ENCODE data around the gene NCOR2.

Gene NCOR2

DNA sequence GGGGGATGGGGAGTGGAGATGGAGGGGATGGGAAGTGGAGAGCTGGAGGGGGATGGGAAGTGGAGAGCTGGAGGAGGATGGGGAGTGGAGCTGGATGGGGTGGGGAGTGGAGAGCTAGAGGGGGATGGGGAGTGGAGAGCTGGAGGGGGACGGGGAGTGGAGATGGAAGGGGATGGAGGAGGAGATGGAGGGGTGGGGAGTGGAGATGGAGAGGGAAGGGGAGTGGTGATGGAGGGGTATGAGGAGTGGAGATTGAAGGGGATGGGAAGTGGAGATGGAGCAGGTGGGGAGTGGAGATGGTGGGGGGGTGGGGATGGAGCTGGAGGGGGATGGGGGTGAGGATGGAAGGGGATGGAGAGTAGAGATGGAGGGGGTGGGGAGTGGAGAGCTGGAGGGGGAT is 26.1 kb downstream of the NCOR2 start:
- DNase-seq = no peak

DNA sequence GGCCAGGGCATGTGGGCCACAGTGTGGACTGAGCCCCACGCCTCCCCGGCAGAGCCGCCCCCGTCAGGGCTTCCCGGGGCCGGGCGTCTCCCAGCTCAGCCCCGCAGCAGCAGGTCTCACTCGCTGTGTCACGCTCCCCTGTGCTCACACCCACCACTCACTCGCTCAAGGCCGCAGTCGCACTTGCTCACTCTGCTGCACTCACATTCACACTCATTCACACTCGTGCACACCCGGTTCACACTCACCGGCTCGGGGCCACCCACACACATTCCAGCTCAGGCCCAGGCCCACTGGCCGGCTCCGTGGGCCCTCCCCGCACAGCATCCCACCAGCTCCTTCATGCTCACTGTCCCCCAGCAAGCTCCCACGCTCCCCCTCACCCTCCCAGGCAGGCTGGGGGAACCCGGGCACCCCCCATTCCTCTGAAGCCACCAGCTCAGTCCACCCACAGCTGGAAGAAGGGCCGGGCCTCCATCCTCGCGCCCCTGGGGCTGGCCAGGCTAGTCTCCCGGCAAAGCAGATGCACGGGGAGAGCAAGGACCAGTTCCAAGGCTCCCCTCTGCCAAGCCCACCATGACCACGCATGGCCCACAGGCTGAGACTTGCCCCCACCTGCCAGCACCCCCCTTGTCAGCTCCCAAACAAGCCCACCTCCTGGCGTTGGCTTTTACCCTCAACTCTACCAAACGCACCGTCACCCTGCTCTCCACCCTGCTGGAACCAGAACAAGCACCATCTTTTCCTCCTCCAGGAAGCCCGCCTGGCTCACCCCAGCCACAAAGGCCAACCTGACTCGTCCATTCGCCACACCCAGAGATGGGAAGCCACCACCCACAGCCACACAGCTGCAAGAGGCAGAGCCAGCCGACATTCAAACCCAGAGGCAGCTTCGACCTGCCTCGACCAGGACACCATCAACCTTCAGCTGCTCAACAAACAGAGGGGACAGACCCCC is 28.0 kb downstream of the NCOR2 start:
- no peak for DNase-seq

DNA sequence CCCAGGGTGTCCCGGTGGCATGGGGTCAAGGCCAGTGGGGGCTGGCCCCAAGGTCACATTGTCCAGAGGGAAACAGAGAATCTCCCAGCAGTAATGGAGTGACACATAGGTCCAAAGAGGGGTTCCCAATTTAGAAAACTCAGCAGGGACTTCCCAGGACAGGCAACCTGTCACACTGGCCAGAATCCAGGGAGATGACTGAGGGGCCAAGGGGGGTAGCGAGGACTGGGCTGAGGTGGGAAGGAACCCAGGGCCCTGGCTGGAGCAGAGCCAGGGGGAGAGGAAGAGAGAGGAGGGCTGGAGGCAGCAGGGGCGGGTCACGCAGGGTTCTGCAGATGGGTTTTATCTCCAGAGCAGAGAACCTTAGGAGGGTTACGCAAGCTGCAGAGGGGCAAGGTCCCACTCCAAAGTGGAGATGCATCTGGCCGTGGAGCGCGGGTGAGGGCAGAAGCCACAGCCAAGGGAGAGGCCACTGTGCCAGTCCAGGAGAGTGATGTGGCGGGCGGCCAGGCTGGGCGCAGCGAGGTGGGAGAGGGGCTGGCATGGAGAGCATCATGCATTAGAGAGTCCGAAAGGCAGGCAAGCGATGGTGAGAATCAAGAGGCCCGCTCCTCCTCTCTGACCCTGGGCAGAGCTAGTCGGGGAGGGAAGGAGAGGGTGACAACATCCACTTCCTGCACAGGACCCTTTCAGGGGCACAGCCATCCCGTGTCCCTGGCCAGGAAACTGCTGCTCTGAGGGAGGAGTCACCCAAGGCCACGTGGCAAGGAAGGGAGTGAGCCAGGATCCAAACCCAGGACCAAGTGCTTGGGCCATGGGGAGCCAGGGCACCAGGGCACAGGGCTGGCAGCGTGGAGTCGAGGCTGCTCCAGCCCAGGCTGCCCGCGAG is 29.0 kb downstream of the NCOR2 start:
- peak; percentile 18 for DNase-seq

DNA sequence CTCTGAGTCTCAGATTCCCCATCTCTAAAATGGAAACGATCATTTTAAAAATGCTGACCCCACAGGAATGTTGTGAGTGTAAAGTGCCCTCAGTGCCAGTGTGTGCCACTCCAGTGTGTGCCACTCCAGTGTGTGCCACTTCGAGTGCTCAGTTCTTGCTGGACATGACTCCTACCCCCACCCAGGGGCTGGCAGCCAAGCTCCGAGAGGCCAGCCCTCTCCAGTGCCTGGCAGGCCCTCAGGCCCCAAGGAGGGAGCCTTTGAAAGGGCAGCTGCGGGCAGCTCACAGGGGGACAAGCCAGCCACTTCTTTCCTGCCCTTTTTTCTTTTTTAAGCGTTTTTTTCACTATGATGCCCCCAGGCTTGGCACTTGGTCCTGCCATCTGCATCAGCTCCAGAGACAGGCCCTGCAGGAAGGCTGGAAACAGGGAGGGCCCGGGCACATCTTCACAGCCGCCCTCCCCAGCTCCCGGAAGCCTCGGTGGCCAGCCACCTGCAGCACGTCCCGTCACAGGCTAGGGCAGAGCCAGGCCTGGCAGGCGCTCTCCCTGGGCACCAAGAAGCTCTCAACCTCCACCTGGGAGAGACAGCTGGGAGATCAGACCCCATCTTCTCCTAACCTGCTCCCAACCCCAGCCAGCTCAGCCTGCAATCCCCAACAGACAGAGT is 29.8 kb downstream of the NCOR2 start:
- DNase-seq = no peak

DNA sequence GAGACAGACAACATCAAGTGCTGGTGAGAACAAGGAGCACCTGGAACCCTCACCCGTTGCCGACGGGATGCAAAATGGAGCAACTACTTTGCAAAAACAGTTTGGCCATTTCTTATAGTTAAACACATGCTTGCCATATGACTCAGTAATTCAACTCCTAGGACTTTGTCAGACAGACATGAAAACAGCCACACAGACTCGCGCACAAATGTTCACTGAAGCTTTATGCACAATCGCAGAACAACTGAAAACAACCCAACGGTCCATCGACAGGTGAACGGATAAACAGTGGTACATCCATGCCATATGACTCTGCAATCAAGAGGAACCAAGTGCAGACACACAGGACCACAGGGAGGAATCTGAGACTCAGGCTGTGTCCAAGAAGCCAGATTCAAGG is 30.8 kb downstream of the NCOR2 start:
- DNase-seq = no peak

DNA sequence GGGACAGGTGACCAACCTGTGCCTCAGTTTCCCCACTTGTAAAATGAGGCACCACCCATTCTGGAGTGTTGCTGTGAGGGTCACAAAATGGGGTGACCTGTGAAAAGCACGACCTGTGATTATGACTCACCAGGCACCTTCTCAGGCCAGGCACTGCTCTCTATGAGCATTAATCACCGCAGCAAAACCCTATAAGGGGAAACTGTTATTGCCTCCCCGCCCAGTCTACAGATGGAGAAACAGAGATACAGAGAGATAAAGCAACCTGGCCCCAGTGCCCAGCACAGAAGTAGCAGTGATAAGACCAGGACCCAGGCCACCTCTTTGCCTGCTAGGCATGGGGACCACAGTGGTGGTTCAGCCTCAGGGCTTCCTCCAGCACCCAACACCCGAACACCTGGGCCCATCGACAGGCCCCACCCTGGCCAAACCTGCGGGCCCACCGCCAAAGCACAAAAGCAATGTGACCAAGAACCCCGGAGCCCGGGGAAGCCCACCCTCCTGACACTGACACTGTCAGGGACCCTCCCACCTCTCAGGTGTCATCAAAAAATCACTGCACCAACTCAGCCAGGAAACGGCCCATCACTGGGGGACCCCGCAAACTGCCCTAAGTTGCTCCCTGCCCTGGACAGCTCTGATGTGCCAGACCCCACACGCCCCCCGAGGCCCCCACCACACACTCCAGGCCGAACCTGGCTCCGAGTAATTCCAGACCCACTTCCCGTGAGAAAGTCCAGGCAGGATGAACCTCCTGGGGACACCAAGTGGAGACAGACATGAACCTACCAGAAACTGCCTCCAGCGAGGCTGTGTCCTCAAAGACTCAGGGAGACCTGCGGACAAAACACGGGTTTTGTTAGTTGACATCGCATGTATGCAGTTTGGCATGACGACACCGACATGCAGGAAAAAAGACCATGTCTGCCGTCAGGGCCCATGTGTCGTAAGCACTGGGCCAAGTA is 32.4 kb downstream of the NCOR2 start:
- no peak for DNase-seq

DNA sequence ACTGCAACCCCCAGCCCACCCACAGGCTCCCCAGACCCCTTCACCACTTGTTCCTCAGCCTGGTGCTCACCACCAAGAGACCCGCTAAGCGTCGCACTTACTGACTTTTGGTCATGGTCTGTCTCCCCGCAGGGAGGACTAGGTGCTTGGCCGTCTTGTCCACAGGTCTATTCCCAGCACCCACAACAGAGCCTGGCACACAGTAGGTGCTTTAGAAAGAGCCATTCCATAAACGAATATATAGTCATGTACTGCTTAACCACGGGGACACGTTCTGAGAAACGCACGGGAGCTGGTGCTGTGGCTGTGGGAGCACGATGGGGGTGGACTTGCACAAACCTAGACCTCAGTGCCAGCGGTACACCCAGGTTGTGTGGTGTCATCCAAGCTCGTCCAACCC is 34.0 kb downstream of the NCOR2 start:
- DNase-seq = no peak

DNA sequence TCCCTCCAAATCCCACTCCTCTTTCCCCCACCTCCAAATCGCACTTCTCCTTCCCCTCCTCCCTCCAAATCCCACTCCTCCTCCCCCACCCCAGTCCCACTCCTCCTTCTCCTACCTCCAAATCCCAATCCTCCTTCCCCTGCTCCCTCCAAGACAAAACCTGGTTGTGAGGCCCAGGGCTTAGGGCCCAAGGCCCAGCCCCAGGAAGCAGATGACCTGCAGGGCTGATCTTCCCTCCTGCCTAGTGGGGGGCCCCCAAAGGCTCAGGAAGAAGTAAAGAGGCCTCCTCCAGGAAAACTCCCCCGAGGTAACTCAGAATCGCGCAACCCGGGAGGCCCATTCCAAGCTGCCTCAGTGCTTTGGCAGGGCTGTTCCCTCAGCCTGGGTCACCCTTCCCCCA is 34.4 kb downstream of the NCOR2 start:
- DNase-seq = no peak

DNA sequence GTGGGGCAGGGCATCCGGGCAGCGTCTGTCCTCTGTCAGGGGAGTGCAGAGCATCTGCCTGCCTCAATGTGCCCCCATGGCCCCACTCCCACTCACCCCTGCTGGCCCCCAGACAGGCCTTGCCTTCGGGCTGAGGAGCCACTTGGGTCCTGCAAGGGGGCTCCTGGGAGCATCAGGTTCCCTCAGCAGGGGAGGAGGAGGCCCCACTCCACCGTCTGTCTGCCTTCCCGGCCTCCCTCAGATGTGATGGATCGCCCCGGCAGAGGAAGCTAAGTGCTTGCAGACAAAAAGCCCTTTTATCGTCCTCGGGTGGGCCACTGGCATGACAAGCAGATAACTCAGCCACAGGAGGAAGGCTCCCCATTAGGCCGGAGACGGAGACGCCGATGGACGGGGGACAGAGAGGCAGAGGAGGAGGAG is 35.1 kb downstream of the NCOR2 start:
- DNase-seq = no peak

DNA sequence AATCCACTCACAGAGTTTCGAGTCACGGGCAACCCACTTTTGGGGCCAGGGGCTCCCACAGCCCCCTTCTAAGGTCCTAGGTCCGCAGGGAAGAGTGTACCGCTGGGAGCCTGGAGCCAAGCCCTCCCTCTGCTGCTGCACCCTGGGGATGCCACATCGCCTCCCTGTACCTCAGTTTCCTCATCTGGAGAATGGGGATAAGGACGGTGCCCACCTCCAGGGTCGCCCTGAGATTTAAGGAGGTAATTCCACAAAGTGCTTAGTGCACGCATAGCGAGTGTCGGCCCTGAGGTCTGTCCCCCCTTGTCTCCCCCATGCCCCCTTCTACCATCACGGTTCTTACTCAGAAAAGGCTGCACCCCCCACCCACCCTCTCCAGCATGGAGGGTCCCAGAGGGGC is 35.5 kb downstream of the NCOR2 start:
- DNase-seq = no peak

DNA sequence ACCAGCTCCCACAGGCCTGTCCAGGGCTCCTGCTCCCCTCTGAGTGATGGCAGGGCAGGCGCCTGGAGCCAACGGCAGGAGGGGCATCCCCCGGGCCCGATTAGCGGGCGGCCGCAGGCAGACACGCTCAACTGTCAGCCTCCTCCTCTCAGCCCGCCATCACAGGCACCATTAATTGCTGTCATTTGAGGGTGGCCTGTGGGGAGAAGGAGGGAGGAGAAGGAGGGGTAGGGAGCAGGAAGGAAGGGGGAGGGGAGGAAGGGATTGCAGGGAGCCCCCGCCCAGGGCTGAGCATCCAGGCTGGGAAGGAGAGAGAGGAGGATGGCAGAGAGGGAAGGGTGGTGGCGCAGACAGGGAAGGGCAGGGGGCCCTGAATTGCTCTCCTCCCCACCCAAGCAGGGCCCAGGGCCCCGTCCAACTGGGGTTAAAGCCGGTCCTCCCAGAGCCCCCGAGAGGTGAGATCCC is 36.1 kb downstream of the NCOR2 start:
- no peak for DNase-seq

DNA sequence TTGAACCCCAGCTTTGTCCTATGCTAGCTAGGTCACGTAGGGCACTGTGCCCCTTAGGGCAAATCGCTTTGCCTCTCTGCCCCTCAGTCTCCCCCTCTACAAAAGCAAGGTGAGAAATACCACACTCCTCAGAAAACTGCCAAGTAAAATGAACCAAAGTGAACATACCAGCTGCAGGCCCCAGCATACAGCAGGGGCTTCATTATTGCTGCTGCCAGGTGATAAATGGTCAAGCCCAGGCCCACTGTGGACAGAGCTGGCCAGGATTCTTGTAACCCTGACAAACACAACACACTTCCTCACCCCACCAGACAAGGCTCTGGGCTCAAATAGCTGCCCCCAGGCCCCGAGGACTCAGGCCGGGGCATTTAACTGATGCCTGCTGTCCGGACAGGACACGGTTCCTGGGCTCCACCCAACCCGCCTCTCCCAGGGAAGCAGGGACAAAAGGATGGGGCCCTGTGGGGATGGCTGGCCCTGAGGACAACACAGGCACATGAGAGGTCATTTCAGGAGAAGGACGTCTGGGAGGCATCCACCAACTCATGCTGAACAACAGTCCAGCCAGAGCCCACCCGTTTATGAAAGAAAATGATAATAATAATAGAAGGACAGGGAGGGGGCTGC is 36.7 kb downstream of the NCOR2 start:
- DNase-seq = no peak

DNA sequence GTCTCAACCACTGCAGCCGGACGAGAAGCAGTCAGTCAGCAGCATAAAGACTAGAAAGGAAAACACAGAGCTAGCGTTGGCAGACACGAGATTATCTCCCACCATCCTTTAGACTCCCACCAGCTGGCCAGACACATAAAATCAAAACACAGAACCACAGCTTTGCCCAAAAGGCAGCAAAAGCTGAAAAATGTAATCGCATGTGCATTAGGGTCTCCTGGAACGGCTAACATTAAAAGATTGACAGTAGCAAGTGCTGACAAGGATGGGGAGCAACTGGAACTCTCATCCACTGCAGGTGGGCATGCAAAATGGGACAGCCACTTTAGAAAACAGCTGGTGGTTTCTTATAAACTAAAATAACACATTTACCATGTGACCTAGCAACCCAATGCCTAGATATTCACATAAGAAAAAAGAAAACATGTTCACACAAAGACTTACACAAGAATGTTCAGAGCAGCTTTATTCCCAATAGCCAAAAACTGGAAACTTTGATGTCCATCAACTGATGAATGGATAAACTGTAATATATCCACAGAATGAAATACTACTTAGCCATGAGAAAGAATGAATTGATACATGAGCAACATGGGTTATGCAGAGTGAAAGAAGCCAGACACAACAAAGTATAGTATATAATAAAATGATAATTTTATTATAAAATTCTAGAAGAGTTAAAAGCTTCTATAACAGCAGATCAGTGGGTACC is 37.7 kb downstream of the NCOR2 start:
- DNase-seq = no peak

DNA sequence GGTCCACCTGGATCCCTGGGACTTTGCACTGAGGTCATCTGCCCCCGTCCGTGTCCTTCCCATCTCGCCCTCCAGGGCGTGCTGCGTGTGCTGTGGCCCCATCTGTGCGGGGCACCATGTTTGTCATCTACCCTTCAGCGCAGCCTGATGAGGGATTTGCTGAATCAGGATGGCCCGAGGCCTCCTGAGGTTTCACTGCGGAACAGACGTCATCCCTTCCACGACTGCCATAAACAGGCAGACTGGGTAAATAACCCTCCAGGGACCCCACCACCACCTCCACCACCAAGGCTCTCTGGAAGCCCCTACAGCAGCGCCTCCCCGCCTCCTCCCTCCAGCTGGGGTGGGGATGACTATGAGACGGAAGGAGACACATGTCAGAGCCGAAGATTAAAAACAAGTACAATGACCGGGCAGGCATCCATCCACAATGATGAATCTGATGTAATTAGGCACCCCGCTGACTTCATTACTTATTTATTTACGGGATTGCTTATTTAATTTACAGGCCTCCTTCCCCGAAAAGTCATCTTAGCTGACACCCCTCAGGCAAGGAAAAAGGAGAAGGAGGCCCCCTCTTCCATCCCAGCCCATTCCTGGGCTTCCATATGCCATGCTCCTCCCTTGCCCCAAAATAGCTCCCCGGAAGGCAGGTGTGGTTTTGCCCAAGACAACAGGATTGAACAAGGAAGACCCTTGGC is 39.4 kb downstream of the NCOR2 start:
- no peak for DNase-seq

DNA sequence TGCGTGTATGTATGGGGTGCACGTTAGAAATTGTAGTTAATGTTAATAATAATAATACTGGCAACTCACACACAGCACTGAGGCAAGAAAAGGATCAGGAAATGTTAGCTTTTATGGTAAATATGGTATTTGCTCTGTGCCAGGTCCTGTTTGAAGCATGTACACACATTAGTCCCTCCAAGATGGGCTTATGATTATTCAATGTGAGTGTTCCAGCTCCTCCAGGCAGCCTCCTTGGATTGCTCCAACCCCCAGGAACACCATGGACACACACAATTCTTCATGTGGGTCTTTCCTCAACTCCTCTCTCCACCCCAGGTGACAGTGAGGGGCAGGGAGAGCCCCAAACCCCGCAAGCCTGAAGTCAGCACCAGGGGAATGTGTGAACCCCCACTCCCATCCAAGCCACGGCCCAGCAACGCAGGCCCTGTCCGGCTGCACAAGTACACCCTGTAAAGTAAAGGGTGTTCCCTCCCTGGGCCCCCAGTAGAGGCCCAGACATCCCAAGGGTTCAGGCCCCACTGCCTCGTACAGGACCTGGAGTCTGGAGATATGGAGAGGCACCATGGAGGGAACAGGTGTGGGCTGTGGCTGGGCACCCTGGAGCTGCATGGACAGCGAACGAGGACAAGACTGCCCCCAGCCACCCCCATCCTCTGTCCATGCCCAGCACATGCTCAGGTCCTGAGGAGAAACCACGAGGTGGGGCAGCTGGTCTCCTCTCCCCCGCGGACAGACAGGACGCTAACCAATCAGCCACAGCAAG is 41.3 kb downstream of the NCOR2 start:
- DNase-seq = no peak

DNA sequence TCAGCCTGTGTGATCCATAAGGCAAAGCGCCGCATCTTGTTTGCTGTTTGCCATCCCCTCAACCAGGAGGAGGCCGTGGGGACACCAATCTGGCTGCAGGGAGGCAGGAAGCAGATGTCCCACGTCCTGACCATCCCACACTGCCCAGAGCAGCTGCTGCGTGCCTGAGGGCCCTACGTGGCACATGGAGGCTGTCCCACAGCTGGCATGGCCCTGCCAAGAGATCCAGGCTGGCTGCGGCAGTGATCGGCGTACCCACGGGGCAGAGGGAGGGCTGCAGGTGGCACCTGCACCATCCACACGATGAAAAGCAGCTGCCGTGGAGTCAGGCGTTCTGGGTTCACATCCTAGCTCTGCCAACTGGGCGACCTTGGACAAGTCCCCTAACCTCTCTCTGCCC is 42.0 kb downstream of the NCOR2 start:
- no peak for DNase-seq

DNA sequence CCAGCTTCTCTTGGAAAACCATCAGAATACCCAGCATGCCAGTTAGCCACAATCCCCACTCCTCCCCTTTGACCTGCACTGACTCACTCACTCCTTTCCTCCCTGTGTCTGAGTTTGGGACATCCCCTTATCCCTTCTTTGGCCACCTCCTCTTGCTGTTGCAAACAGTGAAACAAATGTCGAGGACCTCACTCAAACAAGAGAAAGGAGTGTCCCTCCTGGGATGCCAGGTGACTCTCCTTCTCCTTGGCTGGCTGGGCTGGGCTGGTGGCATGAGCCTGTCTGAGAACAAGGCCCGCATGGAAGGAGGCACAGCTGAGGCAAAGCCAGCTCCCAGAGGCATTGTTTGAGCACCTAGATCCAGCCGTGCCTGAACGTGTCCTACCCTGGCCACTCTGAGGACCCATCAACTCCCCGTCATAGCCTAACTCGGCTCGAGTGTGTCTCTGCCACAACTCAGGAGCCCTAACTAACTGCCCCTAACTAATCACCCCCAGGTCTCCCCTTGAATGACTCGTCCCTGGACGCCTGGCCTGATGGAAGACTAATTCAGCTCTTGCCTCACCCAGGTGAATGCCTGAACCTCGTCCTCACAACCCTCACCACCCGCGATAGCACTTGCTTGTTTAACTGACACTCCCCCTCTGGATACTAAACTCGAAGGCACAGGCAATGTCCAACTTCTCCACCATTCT is 43.0 kb downstream of the NCOR2 start:
- DNase-seq = no peak

DNA sequence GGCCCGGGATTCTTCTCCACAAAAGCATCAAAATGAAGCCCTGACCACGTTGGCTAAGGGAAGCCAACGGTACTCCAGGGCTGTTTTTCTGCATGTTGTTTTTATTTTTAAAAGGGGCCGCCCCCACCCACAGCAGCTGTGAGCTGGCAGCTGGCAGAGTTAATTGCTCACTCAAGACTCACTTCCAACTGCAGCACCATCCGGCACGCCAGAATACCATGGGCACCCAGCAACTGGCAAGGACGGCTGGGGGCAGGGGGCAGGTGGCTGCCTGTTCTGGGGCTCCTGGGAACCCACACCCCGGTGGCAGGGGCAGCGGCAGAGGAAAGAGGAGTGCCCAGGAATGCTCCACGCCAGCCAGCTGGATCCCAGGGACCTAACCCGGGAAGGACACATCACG is 44.3 kb downstream of the NCOR2 start:
- DNase-seq = no peak

DNA sequence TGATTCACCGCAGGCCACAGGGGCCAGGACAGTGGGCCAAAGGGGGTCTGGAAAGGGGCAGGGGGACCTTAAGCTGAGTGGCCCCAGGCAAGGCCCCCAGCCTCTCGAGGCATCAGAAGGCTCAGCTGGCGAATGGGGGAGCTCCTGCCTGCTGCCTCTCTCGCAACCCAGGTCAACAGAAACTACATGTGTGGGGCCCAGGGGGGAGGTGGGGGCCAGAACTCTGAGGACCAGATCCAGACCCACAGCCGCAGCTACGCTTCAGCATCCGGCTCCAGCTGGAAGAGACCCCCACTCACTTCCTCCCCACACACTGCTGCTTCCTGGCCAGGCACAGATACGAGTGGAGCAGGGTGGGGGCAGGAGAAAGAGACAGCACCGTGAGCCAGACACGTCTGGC is 46.5 kb downstream of the NCOR2 start:
- DNase-seq = no peak

Measured in inflammatory macrophage treated with lipopolysaccharide for 4 hours (primary cell).